Central memory CD8-positive, alpha-beta T cell (primary cell): ENCODE data around the gene GPC5.

Experiments
- ATAC-seq: fragments of 150-1000 bp; cut with Tn5 transposase; replicated peaks from 2 replicates; pipeline ENCODE4 v1.10.0; 2022; ENCODE audit warnings: mild to moderate bottlenecking, moderate FRiP score, moderate number of reproducible peaks; ENCODE audit not compliant: poor library complexity, severe bottlenecking; ENCODE audit errors: extremely low read depth
- DNase-seq, 2 donors: peaks; one replicate each; pipeline ENCODE4 v3.0.0; 2021; ENCODE audit warnings: low spot score in 2 of 2
- H3K27ac Mint-ChIP-seq: one replicate; pipeline ENCODE4 v1.8.0; 2022; ENCODE audit warnings: low read depth, mild to moderate bottlenecking, moderate library complexity, mixed read lengths
- H3K27me3 Mint-ChIP-seq: one replicate; pipeline ENCODE4 v1.8.0; 2022; ENCODE audit warnings: mixed read lengths
- H3K36me3 Mint-ChIP-seq: one replicate; pipeline ENCODE4 v1.8.0; 2022; ENCODE audit warnings: mild to moderate bottlenecking, moderate library complexity, mixed read lengths; ENCODE audit not compliant: insufficient read depth
- H3K4me1 Mint-ChIP-seq: one replicate; pipeline ENCODE4 v1.8.0; 2022; ENCODE audit warnings: mixed read lengths
- H3K4me3 Mint-ChIP-seq: one replicate; pipeline ENCODE4 v1.8.0; 2022; ENCODE audit warnings: mild to moderate bottlenecking, moderate library complexity, mixed read lengths
- H3K9me3 Mint-ChIP-seq: one replicate; pipeline ENCODE4 v1.8.0; 2022; ENCODE audit warnings: mixed read lengths

Gene GPC5

DNA sequence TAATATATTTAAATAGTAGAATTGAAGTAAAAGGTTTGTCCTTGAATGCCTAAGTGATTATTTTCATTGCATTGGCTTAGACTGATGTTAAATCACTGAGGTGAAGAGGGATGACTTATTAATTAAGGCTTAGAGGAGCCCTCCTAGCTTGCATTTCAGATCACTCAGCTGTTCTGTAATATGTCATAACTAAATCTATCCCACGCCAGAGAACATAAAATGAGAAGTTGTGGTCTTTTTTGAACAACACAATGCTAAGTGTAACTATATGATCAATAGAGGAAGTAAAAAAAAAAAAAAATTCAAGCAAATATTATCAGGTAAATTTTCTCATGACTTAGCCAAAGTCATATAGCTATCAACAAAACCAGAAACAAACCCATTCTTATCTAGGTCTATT is 752.2 kb downstream of the GPC5 start:
- peaks cover 13% of the 10 kb centered on the region for H3K9me3 Mint-ChIP-seq
- no peak overlapping the region for H3K4me3 Mint-ChIP-seq
- H3K27ac Mint-ChIP-seq, result no peak overlapping the region
- DNase-seq (no peak), ATAC-seq (no peak)
- H3K27me3 Mint-ChIP-seq, result no peaks in the 10 kb centered on the region
- no peaks in the 10 kb centered on the region for H3K4me1 Mint-ChIP-seq
- no peaks in the 10 kb centered on the region for H3K36me3 Mint-ChIP-seq

DNA sequence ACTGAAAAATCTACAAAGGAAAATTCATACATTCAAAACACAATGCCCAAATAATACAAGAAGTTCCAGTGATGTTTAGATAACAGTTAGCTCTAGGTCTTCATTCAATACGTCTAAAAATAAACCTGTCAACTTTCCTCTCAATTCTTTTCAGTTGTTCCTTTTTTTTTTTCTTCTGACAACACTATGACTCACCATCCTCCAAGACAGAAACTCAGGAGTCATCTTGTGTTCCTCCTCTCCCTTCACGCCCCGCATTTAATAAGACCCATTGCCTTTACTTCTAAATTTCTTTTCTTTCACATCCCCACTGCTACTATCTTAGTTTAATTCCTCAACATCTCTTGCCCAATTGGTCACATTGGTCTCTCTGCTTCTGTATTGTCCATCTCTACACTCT is 759.9 kb downstream of the GPC5 start:
- Mint-ChIP-seq H3K27me3 (no peaks in the 10 kb centered on the region), H3K36me3 (no peaks in the 10 kb centered on the region), H3K9me3 (peaks cover 7% of the 10 kb centered on the region), H3K4me1 (no peaks in the 10 kb centered on the region), H3K4me3 (no peak overlapping the region), H3K27ac (no peak overlapping the region)
- ATAC-seq (no peak), DNase-seq (no peak)

DNA sequence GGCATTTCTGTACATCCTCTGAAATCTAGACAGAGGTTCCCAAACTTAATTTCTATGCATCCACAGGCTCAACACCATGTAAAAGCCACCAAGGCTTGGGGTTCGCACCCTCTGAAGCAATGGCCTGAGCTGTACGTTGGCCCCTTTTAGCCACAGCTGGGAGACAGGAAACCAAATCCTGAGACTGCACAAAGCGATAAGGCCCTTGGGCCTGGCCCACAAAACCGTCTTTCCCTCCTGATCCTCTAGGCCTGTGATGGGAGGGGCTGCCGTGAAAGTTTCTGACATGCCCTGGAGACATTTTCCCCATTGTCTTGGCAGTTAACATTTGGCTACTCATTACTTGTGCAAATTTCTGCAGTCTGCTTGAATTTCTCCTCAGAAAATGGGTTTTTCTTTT is 766.4 kb downstream of the GPC5 start:
- H3K27me3 Mint-ChIP-seq, result no peaks in the 10 kb centered on the region

DNA sequence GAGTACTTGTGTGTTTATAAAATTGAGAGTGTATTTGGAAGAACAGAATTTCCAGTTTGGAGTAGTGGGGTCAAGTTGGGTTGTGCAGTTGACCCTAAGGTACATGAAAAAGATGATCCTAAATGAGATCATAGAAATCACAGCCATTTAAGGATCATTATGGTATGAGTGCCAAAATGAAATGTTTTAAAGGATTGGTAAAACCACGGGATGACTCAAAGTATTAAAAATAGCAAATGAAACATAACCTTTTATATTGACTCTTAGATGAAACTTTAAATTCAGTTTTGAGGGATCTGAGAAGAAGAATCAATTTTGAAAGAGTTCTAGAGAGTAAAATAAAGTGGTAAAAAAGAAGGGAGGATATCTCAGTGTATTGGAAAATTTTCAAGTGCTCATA is 773.8 kb downstream of the GPC5 start:
- ATAC-seq (no peak), DNase-seq (no peak)
- no peak overlapping the region for H3K27ac Mint-ChIP-seq
- H3K4me1 Mint-ChIP-seq, result no peaks in the 10 kb centered on the region
- H3K36me3 Mint-ChIP-seq, result no peaks in the 10 kb centered on the region
- H3K27me3 Mint-ChIP-seq, result no peaks in the 10 kb centered on the region
- H3K4me3 Mint-ChIP-seq, result no peak overlapping the region
- peaks cover 6% of the 10 kb centered on the region for H3K9me3 Mint-ChIP-seq

More for the DNA sequence above, 766.4 kb downstream of the GPC5 start:
- H3K27ac Mint-ChIP-seq, result no peak overlapping the region
- ATAC-seq, result no peak
- H3K4me1 Mint-ChIP-seq, result no peaks in the 10 kb centered on the region
- no peak for DNase-seq
- H3K9me3 Mint-ChIP-seq, result no peaks in the 10 kb centered on the region
- H3K36me3 Mint-ChIP-seq, result no peaks in the 10 kb centered on the region
- H3K4me3 Mint-ChIP-seq, result no peak overlapping the region

DNA sequence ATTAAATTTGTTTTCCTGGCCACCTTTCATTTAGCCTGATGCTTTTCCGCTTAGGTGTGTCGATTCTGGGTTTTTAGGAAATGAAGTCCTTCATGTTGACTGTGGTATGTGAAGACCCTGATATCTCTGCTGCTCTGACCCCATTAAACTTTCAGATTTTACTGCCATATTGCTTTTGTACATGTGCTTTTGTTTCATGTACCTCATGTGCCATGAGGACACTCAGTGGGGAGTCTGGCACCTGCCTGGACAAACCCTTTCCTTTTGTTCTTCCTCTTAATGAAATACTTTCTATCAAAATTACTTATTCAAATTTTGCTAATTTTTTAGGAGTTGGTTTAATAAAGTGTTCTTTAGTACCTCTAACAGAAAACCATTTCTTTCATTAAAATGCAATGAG is 774.8 kb downstream of the GPC5 start:
- ATAC-seq (no peak), DNase-seq (no peak)
- H3K9me3 Mint-ChIP-seq, result peaks cover 6% of the 10 kb centered on the region
- H3K4me1 Mint-ChIP-seq, result no peaks in the 10 kb centered on the region
- no peak overlapping the region for H3K27ac Mint-ChIP-seq
- H3K27me3 Mint-ChIP-seq, result no peaks in the 10 kb centered on the region
- no peak overlapping the region for H3K4me3 Mint-ChIP-seq
- peaks cover 1% of the 10 kb centered on the region for H3K36me3 Mint-ChIP-seq

DNA sequence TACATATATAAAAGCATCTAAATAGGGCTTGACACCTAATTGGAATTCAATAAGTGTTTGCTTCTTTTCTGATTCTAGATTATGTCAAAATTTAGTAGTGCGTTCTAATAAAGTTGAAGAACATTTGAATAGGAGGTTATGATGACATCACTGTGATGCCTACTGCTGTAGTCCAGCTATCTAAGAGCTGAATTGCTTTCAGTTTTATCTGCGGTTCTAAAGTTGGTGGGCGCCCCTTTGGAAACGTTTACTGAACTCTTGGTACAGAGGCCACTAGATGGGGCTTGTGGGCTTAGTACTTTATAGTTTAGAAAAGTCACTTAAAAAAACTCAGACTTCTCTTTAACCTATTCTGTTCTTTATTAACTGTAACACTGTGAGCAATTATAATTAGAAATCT is 776.9 kb downstream of the GPC5 start:
- Mint-ChIP-seq H3K36me3 (peaks cover 1% of the 10 kb centered on the region), H3K9me3 (peaks cover 6% of the 10 kb centered on the region), H3K27ac (no peak overlapping the region), H3K4me1 (no peaks in the 10 kb centered on the region), H3K4me3 (no peak overlapping the region), H3K27me3 (no peaks in the 10 kb centered on the region)
- ATAC-seq (no peak), DNase-seq (no peak)

DNA sequence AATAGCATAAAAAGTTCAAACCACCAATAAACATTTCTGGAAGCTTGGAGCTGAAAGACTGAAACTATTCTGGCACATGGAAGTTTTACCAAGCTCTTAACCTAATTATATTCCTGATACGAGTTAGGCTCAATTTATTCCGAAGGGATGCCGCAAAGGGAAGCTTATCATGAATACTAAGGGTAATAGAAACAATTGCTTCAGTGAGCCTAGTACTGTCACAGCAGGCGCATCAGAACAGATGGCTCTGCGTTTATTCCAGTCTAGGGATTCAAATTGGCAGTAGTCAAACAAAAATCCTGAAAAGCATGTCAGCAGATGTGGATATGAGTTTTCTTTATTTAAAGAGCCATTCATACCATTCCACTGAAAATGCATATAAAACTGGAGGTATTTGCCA is 779.5 kb downstream of the GPC5 start:
- Mint-ChIP-seq H3K4me3 (no peak overlapping the region), H3K27me3 (no peaks in the 10 kb centered on the region), H3K9me3 (no peaks in the 10 kb centered on the region), H3K36me3 (peaks cover 1% of the 10 kb centered on the region), H3K27ac (no peak overlapping the region), H3K4me1 (no peaks in the 10 kb centered on the region)
- DNase-seq, result no peak
- ATAC-seq, result no peak

DNA sequence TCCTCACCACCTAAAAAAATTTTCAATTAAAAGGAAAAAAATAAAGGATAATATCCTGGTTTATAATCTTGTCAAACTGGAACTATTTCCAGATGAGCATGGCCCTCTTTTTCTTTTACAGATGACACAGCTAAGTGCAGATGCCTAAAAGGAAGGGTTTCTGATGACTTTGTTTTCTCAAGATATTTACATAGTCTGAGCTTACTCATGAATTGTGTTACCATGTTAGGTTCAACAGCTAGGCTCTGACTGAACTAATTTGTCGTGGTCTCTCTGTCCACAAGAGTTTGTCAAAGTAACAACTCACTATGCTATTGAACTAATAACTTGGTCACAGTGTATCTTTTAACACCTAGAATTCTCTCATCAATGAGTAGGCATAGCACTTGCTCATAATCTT is 780.8 kb downstream of the GPC5 start:
- Mint-ChIP-seq H3K27ac (no peak overlapping the region), H3K4me1 (no peaks in the 10 kb centered on the region), H3K4me3 (no peak overlapping the region), H3K27me3 (no peaks in the 10 kb centered on the region), H3K36me3 (peaks cover 1% of the 10 kb centered on the region), H3K9me3 (no peaks in the 10 kb centered on the region)
- no peak for ATAC-seq
- no peak for DNase-seq

DNA sequence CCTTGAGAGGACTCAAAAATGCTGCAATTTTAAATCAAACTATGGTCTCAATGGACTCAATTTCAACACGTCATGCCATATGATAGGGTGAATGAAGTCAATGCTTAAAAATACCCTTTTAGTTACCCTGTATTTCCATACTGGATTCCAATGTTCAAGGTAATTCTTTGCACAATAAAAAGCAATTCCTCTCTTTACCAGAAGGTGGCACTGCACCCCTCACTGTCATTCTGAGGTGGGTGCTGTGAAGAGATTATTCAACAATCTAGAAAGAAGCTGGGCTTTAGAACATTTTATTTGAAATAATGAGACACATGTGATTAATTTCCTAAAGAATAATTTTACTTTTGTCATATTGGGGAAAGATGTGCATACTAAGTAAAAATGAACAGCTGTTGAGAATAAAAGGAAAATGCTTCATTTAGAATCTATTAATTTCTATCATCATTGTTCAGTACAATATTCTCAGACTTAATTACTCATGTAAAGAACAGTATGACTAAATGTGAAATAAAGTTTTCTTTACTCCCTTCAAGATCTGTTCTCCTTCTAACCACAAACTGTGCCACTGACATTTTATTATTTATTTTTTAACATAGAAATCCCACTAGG is 789.1 kb downstream of the GPC5 start:
- Mint-ChIP-seq H3K4me1 (no peaks in the 10 kb centered on the region), H3K27ac (no peak overlapping the region), H3K4me3 (no peak overlapping the region), H3K27me3 (no peaks in the 10 kb centered on the region), H3K36me3 (no peaks in the 10 kb centered on the region), H3K9me3 (no peaks in the 10 kb centered on the region)
- DNase-seq (no peak), ATAC-seq (no peak)

DNA sequence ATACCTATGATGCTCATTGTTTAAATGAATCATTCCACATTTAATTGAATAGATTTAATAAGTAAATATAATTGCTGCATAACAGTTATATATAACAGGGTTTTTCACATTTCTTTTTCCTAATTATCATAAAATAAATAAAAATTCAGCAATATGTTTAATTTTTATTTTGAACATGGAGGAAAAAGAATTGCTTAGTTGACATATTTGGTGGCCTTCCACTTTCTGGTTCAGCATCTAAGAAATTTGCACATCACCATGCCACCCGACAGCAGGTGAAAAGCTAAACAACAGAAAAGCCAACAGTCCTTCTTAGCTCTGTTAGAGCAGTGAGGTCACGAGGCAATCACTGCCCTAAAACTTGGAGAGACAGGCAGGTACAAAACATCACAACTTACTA is 790.2 kb downstream of the GPC5 start:
- ATAC-seq (no peak), DNase-seq (no peak)
- Mint-ChIP-seq H3K4me1 (no peaks in the 10 kb centered on the region), H3K9me3 (no peaks in the 10 kb centered on the region), H3K4me3 (no peak overlapping the region), H3K27ac (no peak overlapping the region), H3K27me3 (no peaks in the 10 kb centered on the region), H3K36me3 (no peaks in the 10 kb centered on the region)

DNA sequence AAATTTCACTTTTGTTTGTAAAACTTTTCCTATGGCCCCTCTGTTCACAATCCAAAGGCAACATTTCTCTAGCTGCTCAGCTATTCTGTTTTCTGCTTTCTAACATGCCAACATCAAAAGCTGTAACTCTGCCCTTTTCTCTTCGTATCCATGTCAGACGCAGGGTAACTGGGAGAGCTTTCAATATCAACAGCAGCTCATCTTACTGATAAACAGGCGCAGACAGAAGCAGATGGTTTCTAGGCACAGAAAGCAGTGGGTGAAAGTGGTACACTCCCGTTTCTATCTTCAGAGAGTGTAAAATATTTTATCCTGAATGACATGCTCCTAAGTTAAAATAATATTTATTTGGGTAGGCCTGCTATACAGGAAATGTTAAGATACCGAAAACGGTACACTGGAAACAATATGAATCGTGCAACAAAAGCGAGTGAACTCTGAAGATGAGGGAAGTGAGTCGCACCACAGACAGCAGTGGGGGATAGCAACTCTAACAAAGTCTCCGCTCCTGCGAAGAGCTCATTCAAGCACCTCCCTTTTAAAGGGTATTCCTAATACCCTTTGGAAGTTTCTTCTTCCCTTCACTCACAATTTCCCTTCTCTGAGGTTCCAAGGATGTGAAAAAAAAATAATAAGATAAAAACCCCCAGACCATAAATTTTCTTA is 798.3 kb downstream of the GPC5 start:
- no peaks in the 10 kb centered on the region for H3K36me3 Mint-ChIP-seq
- no peak overlapping the region for H3K27ac Mint-ChIP-seq
- no peaks in the 10 kb centered on the region for H3K27me3 Mint-ChIP-seq
- DNase-seq (no peak), ATAC-seq (no peak)
- H3K4me3 Mint-ChIP-seq, result no peak overlapping the region
- H3K9me3 Mint-ChIP-seq, result no peaks in the 10 kb centered on the region
- H3K4me1 Mint-ChIP-seq, result no peaks in the 10 kb centered on the region

DNA sequence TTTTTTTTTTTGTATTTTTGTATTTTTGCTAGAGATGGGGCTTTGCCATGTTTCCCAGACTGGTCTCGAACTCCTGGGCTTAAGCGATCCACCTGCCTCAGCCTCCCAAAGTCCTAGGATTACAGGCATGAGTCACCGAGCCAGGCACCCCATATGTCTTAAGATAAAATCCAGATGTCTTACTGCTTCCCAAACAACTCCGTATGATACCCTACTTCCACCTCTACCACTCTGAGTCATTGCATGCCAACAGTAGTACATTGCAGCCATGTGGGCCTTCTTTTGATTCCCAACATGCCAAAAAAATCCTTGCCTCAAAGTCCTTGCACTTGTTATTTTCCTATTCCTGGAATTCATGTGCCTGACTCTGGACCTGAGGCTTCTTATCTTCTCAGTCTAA is 799.2 kb downstream of the GPC5 start:
- Mint-ChIP-seq H3K9me3 (no peaks in the 10 kb centered on the region), H3K4me3 (no peak overlapping the region), H3K4me1 (no peaks in the 10 kb centered on the region), H3K27ac (no peak overlapping the region), H3K36me3 (no peaks in the 10 kb centered on the region), H3K27me3 (no peaks in the 10 kb centered on the region)
- ATAC-seq (no peak), DNase-seq (no peak)

DNA sequence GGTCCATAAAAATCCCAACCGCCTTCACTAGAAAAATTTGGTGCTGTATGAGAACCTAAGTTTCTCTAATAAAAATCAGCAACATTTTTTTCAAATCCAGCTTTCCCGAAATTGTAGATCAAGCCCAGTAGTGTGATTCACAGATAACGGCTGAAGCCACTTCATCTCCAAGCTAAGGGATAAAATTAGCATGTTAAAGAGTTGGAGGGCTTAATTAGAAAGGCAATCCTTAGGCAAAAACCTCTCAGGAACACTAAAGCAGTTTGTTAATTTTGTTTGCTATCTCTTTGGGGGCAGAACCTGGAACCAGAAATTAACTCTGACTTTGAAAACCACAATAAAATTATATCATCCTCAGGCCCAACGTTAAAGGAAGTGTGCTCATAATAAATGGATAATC is 820.2 kb downstream of the GPC5 start:
- peaks cover 16% of the 10 kb centered on the region for H3K9me3 Mint-ChIP-seq
- DNase-seq, result no peak
- no peak overlapping the region for H3K27ac Mint-ChIP-seq
- ATAC-seq, result no peak
- no peak overlapping the region for H3K4me3 Mint-ChIP-seq
- H3K4me1 Mint-ChIP-seq, result no peaks in the 10 kb centered on the region
- H3K27me3 Mint-ChIP-seq, result no peaks in the 10 kb centered on the region
- H3K36me3 Mint-ChIP-seq, result no peaks in the 10 kb centered on the region
